GM12878 (cell line): Measurements from ENCODE around the gene MOCS1. TPM values are rescaled to one million over a fixed set of nuclear protein-coding genes. Genes with fewer than 3 reads are reported as not detected.

Experiments used
- E2F8 ChIP-seq: fragments of 450-650 bp; IDR thresholded peaks from 2 replicates; pipeline ENCODE4 v1.6.1; 2018; ENCODE audit warnings: mild to moderate bottlenecking, low read depth, moderate library complexity; ENCODE audit not compliant: partially characterized antibody
- ETV6 ChIP-seq, 2 experiments: fragments of 450-650 bp in 1 of 2; IDR thresholded peaks in 1 of 2; conservative IDR thresholded peaks in 1 of 2; 2 replicates each; pipeline ENCODE4 v1.6.1; 2014; ENCODE audit warnings: antibody characterized with exemption in 1 of 2, borderline replicate concordance in 1 of 2, low read depth in 1 of 2, mild to moderate bottlenecking in 1 of 2, moderate library complexity in 1 of 2
- HDGF ChIP-seq: fragments of 450-650 bp; IDR thresholded peaks from 2 replicates; pipeline ENCODE4 v1.6.1; 2016; ENCODE audit warnings: antibody characterized with exemption
- RB1 ChIP-seq: fragments of 450-650 bp; formaldehyde crosslinking; IDR thresholded peaks from 2 replicates; pipeline ENCODE4 v1.6.1; 2017; ENCODE audit warnings: mild to moderate bottlenecking, borderline replicate concordance
- RFX5 ChIP-seq: IDR thresholded peaks from 2 replicates; pipeline ENCODE4 v1.6.1; 2011; ENCODE audit warnings: low read depth, low read length, improper control_type of control experiment
- ZNF622 ChIP-seq: fragments of 450-650 bp; IDR thresholded peaks from 2 replicates; pipeline ENCODE4 v1.6.1; 2017; ENCODE audit warnings: mild to moderate bottlenecking, inconsistent platforms
- polyA plus RNA-seq, 11 experiments: library from polyadenylated mRNA; depleted of rRNA in 4 of 11; unstranded in 6 of 11; stranded (reverse) in 5 of 11; fragments of >200 nt; fragmentation: Nextera tagmentation in 4 of 11; fragmentation: Illumina TruSeq in 1 of 11; extraction: Ambion mirVana in 4 of 11; extraction: Trizol in 1 of 11; gene quantifications; 1 replicate in 1 of 11; 2 replicates in 10 of 11; pipeline versions ENCODE4 v1.2.1 to v1.2.3, GENCODE V29; 2011 to 2016; ENCODE audit warnings: inconsistent platforms in 2 of 11, missing spikeins in 2 of 11, low read depth in 1 of 11
- total RNA-seq, 4 experiments: library from RNA; depleted of rRNA in 3 of 4; stranded (reverse); fragments of >200 nt in 3 of 4; fragmentation: Illumina TruSeq in 1 of 4; extraction: Trizol in 1 of 4; gene quantifications; 2 replicates each; pipeline versions ENCODE4 v1.2.1 to v1.2.3, GENCODE V29; 2013 to 2021
- TF ChIP-seq, protein P1 (sequence below): fragments of 450-650 bp; IDR thresholded peaks from 2 replicates; pipeline ENCODE4 v1.6.1; 2017; ENCODE audit warnings: mild to moderate bottlenecking, moderate library complexity

The MOCS1 gene
- total and polyA plus RNA-seq, 10 of the 15 experiments (the other 5 are each of a cell fraction or from before 2014, with no cell fraction given), result 0.02 to 5.4 (median 0.16) TPM; not detected in 2

GRCh38 chr6:39948199-39948791 is 14.0 kb upstream of the MOCS1 start (continued):
- TF ChIP-seq, protein P1, sequence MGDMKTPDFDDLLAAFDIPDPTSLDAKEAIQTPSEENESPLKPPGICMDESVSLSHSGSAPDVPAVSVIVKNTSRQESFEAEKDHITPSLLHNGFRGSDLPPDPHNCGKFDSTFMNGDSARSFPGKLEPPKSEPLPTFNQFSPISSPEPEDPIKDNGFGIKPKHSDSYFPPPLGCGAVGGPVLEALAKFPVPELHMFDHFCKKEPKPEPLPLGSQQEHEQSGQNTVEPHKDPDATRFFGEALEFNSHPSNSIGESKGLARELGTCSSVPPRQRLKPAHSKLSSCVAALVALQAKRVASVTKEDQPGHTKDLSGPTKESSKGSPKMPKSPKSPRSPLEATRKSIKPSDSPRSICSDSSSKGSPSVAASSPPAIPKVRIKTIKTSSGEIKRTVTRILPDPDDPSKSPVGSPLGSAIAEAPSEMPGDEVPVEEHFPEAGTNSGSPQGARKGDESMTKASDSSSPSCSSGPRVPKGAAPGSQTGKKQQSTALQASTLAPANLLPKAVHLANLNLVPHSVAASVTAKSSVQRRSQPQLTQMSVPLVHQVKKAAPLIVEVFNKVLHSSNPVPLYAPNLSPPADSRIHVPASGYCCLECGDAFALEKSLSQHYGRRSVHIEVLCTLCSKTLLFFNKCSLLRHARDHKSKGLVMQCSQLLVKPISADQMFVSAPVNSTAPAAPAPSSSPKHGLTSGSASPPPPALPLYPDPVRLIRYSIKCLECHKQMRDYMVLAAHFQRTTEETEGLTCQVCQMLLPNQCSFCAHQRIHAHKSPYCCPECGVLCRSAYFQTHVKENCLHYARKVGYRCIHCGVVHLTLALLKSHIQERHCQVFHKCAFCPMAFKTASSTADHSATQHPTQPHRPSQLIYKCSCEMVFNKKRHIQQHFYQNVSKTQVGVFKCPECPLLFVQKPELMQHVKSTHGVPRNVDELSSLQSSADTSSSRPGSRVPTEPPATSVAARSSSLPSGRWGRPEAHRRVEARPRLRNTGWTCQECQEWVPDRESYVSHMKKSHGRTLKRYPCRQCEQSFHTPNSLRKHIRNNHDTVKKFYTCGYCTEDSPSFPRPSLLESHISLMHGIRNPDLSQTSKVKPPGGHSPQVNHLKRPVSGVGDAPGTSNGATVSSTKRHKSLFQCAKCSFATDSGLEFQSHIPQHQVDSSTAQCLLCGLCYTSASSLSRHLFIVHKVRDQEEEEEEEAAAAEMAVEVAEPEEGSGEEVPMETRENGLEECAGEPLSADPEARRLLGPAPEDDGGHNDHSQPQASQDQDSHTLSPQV, result no peak
- TF ChIP-seq HDGF, result no peak
- TF ChIP-seq RB1, result no peak
- no peak for TF ChIP-seq ETV6 (conservative IDR thresholded peaks at IDR 0.05 in 1 of 2, IDR thresholded peaks at IDR 0.05 in 1 of 2; ENCODE audit: borderline replicate concordance in 1 of 2, low read depth in 1 of 2)
- no peak for TF ChIP-seq RFX5
- TF ChIP-seq ZNF622, result no peak
- no peak for TF ChIP-seq E2F8
